Heart left ventricle (tissue), 13 donors: ENCODE measurements around the gene SND1.

Source experiments
- POLR2A ChIP-seq, 2 donors: fragments of 450-650 bp; IDR thresholded peaks; one replicate each; pipeline ENCODE4 v1.6.1; 2017; ENCODE audit warnings: antibody characterized with exemption in 2 of 2, mild to moderate bottlenecking in 2 of 2, moderate library complexity in 2 of 2
- TF ChIP-seq, protein P1 (sequence below), 12 donors: fragments of 200-600 bp; sonication (generic) in 4 of 12; IDR thresholded peaks; one replicate each; pipeline versions ENCODE4 v1.5.0 to v1.8.0; 2018 to 2022; ENCODE audit warnings: antibody characterized with exemption in 12 of 12, mild to moderate bottlenecking in 5 of 12
- donor health status: ischemic (EF 13 %, LVEDD 7.1; RV severe dilation, severe dysfunction).
- donor health status: DM: no; HTN: yes; CAD: no.
- donor health status: DM: no; HTN: no; CAD: no.
- donor health status: ischemic (EF 25% LVEDD 6.9; RV normal size, moderate dysfunction).
- donor health status: ischemic (EF 25% LVEDD 5.7; RV mildly dilated, moderate dysfunction).
- donor health status: ischemic (EF 35%, LVEDD 5.7; RV mildly dilated, moderate dysfunction).
- donor health status: nonischemic (EF 11% LVEDD 7.7; RV severe dilation, severe dysfunction).
- donor health status: DM: yes; HTN: yes; CAD: no.
- donor health status: PGD.
- donor health status: ischemic (EF 29% LVEDD 5.4; RV normal size, mild dysfunction).
- donor health status: nonischemic (EF 23%, LVEDD 6.1; RV moderate dilation, normal function).

DNA sequence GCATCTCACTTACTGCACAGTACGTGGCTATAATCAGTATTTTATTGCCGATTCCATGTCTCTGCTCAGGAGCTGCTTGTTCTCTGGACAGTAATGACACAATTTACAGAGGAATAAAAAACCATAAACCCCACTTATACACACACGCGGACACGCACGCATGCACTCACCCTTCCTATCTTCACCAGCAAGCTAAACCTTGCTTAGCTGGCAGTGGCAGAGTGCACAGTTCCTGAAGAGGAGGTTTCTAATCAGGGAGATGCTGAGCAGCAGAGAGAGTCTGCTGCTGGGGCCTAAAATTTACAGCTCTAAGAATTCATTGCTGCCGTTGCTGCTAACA is 66.3 kb downstream of the SND1 start:
- TF ChIP-seq, protein P1, sequence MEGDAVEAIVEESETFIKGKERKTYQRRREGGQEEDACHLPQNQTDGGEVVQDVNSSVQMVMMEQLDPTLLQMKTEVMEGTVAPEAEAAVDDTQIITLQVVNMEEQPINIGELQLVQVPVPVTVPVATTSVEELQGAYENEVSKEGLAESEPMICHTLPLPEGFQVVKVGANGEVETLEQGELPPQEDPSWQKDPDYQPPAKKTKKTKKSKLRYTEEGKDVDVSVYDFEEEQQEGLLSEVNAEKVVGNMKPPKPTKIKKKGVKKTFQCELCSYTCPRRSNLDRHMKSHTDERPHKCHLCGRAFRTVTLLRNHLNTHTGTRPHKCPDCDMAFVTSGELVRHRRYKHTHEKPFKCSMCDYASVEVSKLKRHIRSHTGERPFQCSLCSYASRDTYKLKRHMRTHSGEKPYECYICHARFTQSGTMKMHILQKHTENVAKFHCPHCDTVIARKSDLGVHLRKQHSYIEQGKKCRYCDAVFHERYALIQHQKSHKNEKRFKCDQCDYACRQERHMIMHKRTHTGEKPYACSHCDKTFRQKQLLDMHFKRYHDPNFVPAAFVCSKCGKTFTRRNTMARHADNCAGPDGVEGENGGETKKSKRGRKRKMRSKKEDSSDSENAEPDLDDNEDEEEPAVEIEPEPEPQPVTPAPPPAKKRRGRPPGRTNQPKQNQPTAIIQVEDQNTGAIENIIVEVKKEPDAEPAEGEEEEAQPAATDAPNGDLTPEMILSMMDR (IDR thresholded peaks at IDR 0.05) = no peak
- TF ChIP-seq POLR2A (IDR thresholded peaks at IDR 0.05) = no peak
